SK-N-SH (cell line): ENCODE measurements around the gene CFAP65. TPM values are rescaled to one million over a fixed set of nuclear protein-coding genes. Genes with fewer than 3 reads are reported as not detected.
A peak's percentile ranks its signal among the peaks of the same experiment; 100 is the strongest.

Source experiments
- CTCF ChIA-PET: fragments of 300-600, 350-600 bp; formaldehyde crosslinking; extraction: SDS; loops from one replicate; lab custom pipeline; 2021; lab: Yijun Ruan, JAX
- POLR2A ChIA-PET: fragments of 350-600 bp; sonication (Branson Sonifier 250); formaldehyde crosslinking; extraction: SDS; loops from one replicate; lab custom pipeline; 2020; ENCODE audit warnings: antibody characterized with exemption, inconsistent platforms; lab: Yijun Ruan, JAX
- DNase-seq: peaks from one replicate; pipeline ENCODE4 v3.0.0; 2012
- H2AFZ ChIP-seq: fragments of 200-600 bp; sonication (generic); 2 replicates; pipeline ENCODE4 v1.8.1; 2016; ENCODE audit warnings: antibody characterized with exemption, mild to moderate bottlenecking, low read depth
- H3F3A ChIP-seq: fragments of 200-600 bp; sonication (generic); replicated peaks from 2 replicates; pipeline ENCODE3; 2016; ENCODE audit warnings: antibody characterized with exemption, mild to moderate bottlenecking; ENCODE audit not compliant: insufficient read depth
- H3K27ac ChIP-seq, 2 experiments: fragments of 200-500 bp in 1 of 2; fragments of 200-600 bp in 1 of 2; sonication (Bioruptor generic) in 1 of 2; sonication (generic), shearing (Covaris generic) in 1 of 2; 2 replicates each; pipeline versions ENCODE4 v1.5.1 to v1.6.1; 2014 to 2016; ENCODE audit warnings: low read depth in 2 of 2, inconsistent platforms in 1 of 2, low read length in 1 of 2, mild to moderate bottlenecking in 1 of 2, mixed read lengths in 1 of 2
- H3K27me3 ChIP-seq: fragments of 200-600 bp; sonication (generic), shearing (Covaris generic); 2 replicates; pipeline ENCODE4 v1.6.1; 2016; ENCODE audit warnings: mixed run types; ENCODE audit not compliant: insufficient read depth
- H3K36me3 ChIP-seq, 2 experiments: fragments of 200-500 bp in 1 of 2; fragments of 200-600 bp in 1 of 2; sonication (Bioruptor generic) in 1 of 2; sonication (generic) in 1 of 2; replicated peaks in 1 of 2; 2 replicates each; pipeline versions ENCODE3 to v1.5.1; 2014 to 2016; ENCODE audit warnings: low read length in 1 of 2, mild to moderate bottlenecking in 1 of 2; ENCODE audit not compliant: insufficient read depth in 2 of 2, control insufficient read depth in 1 of 2
- H3K4me1 ChIP-seq, 2 experiments: fragments of 200-500 bp in 1 of 2; fragments of 200-600 bp in 1 of 2; sonication (Bioruptor generic) in 1 of 2; sonication (generic), shearing (Covaris generic) in 1 of 2; 2 replicates each; pipeline versions ENCODE4 v1.5.1 to v1.6.1; 2014 to 2016; ENCODE audit warnings: low read depth in 1 of 2, low read length in 1 of 2, mixed run types in 1 of 2; ENCODE audit not compliant: insufficient read depth in 2 of 2, control insufficient read depth in 1 of 2
- H3K4me2 ChIP-seq: fragments of 200-600 bp; sonication (generic), shearing (Covaris generic); 2 replicates; pipeline ENCODE4 v1.6.1; 2017; ENCODE audit warnings: mixed run types
- H3K4me3 ChIP-seq, 2 experiments: fragments of 200-500 bp in 1 of 2; fragments of 200-600 bp in 1 of 2; sonication (Bioruptor generic) in 1 of 2; sonication (generic), shearing (Covaris generic) in 1 of 2; 2 replicates each; pipeline versions ENCODE4 v1.5.1 to v1.8.1; 2014 to 2016; ENCODE audit warnings: low read depth in 2 of 2, inconsistent platforms in 1 of 2, low read length in 1 of 2, mild to moderate bottlenecking in 1 of 2, mixed read lengths in 1 of 2, moderate library complexity in 1 of 2
- H3K79me2 ChIP-seq: fragments of 200-600 bp; sonication (generic); 2 replicates; pipeline ENCODE4 v1.8.1; 2017; ENCODE audit warnings: mild to moderate bottlenecking; ENCODE audit not compliant: insufficient read depth
- H3K9ac ChIP-seq: fragments of 200-600 bp; sonication (generic); 2 replicates; pipeline ENCODE4 v1.6.1; 2017; ENCODE audit warnings: mixed run types
- H3K9me2 ChIP-seq: fragments of 200-600 bp; sonication (generic); 2 replicates; pipeline ENCODE4 v1.6.1; 2017; ENCODE audit warnings: mixed run types
- H3K9me3 ChIP-seq: fragments of 200-600 bp; sonication (generic); 2 replicates; pipeline ENCODE4 v1.6.1; 2017; ENCODE audit warnings: mixed run types, mild to moderate bottlenecking, moderate library complexity
- H4K20me1 ChIP-seq: fragments of 200-600 bp; sonication (generic); 2 replicates; pipeline ENCODE4 v1.6.1; 2017; ENCODE audit warnings: mild to moderate bottlenecking, mixed run types; ENCODE audit not compliant: insufficient read depth
- CHD2 ChIP-seq: fragments of 150-350 bp; IDR thresholded peaks from 2 replicates; pipeline ENCODE4 v1.6.1; 2018; ENCODE audit warnings: low read length; ENCODE audit not compliant: partially characterized antibody
- EZH2phosphoT487 ChIP-seq: fragments of 200-600 bp; sonication (generic); IDR thresholded peaks from 2 replicates; pipeline ENCODE4 v1.6.1; 2017; ENCODE audit warnings: low read depth, mixed run types, mild to moderate bottlenecking, antibody characterized with exemption, moderate library complexity, borderline replicate concordance
- FOSL2 ChIP-seq: IDR thresholded peaks from 2 replicates; pipeline ENCODE4 v1.4.0; 2012; ENCODE audit warnings: low read depth, mild to moderate bottlenecking, moderate library complexity, borderline replicate concordance
- GABPA ChIP-seq: IDR thresholded peaks from 2 replicates; pipeline ENCODE4 v1.4.0; 2012; ENCODE audit warnings: low read depth, mild to moderate bottlenecking
- GATA2 ChIP-seq: sonication (generic); formaldehyde crosslinking; IDR thresholded peaks from 2 replicates; pipeline ENCODE4 v1.5.0; 2020; ENCODE audit warnings: mild to moderate bottlenecking, missing genetic modification reagents
- JUND ChIP-seq: IDR thresholded peaks from 2 replicates; pipeline ENCODE4 v1.4.0; 2012
- MXI1 ChIP-seq: IDR thresholded peaks from 2 replicates; pipeline ENCODE4 v1.6.1; 2012; ENCODE audit warnings: mild to moderate bottlenecking, low read depth, low read length, improper control_type of control experiment
- NRF1 ChIP-seq: IDR thresholded peaks from 2 replicates; pipeline ENCODE4 v1.6.1; 2012; ENCODE audit warnings: low read depth, mild to moderate bottlenecking, low read length
- PBX3 ChIP-seq: IDR thresholded peaks from 2 replicates; pipeline ENCODE4; 2012
- POLR2AphosphoS5 ChIP-seq: IDR thresholded peaks from 2 replicates; pipeline ENCODE4 v1.6.1; 2012; ENCODE audit warnings: low read depth, low read length
- RAD21 ChIP-seq: IDR thresholded peaks from 2 replicates; pipeline ENCODE4 v1.6.1; 2012; ENCODE audit warnings: mild to moderate bottlenecking, low read length
- SIN3A ChIP-seq: IDR thresholded peaks from 2 replicates; pipeline ENCODE4 v1.6.1; 2012; ENCODE audit warnings: low read depth, mild to moderate bottlenecking, low read length, moderate library complexity, borderline replicate concordance
- SMC3 ChIP-seq: IDR thresholded peaks from 2 replicates; pipeline ENCODE4 v1.6.1; 2012; ENCODE audit warnings: low read depth, low read length, improper control_type of control experiment
- TAF1 ChIP-seq: IDR thresholded peaks from 2 replicates; pipeline ENCODE4 v1.6.1; 2012; ENCODE audit warnings: low read depth, mild to moderate bottlenecking, low read length, moderate library complexity, borderline replicate concordance
- YY1 ChIP-seq: IDR thresholded peaks from 2 replicates; pipeline ENCODE4 v1.4.0; 2012; ENCODE audit warnings: low read depth, mild to moderate bottlenecking
- ZBTB33 ChIP-seq: IDR thresholded peaks from 2 replicates; pipeline ENCODE4 v1.4.0; 2012; ENCODE audit warnings: low read depth, borderline replicate concordance
- WGBS: methylation state at CpG from one replicate; pipeline ENCODE4 v1.1.6; 2017; ENCODE audit warnings: low lambda C conversion rate; 5-methylcytosine and 5-hydroxymethylcytosine counted together
- polyA plus RNA-seq, 3 experiments: library from polyadenylated mRNA; depleted of rRNA; stranded (reverse); fragments of >200 nt; gene quantifications; 2 replicates each; pipeline ENCODE4 v1.2.3, GENCODE V29; 2012
- TF ChIP-seq, protein P1 (sequence below): fragments of 200-600 bp; sonication (generic); IDR thresholded peaks from 2 replicates; pipeline ENCODE4 v1.6.1; 2017; ENCODE audit warnings: antibody characterized with exemption, mild to moderate bottlenecking, moderate library complexity
- TF ChIP-seq, protein P2 (sequence below): fragments of 150-350 bp; IDR thresholded peaks from 2 replicates; pipeline ENCODE4 v1.6.1; 2016; ENCODE audit warnings: mild to moderate bottlenecking, low read depth, low read length

CFAP65 gene
- polyA plus RNA-seq, 1 of the 3 experiments (the other 2 are of a cell fraction) = 0.95 TPM

DNA sequence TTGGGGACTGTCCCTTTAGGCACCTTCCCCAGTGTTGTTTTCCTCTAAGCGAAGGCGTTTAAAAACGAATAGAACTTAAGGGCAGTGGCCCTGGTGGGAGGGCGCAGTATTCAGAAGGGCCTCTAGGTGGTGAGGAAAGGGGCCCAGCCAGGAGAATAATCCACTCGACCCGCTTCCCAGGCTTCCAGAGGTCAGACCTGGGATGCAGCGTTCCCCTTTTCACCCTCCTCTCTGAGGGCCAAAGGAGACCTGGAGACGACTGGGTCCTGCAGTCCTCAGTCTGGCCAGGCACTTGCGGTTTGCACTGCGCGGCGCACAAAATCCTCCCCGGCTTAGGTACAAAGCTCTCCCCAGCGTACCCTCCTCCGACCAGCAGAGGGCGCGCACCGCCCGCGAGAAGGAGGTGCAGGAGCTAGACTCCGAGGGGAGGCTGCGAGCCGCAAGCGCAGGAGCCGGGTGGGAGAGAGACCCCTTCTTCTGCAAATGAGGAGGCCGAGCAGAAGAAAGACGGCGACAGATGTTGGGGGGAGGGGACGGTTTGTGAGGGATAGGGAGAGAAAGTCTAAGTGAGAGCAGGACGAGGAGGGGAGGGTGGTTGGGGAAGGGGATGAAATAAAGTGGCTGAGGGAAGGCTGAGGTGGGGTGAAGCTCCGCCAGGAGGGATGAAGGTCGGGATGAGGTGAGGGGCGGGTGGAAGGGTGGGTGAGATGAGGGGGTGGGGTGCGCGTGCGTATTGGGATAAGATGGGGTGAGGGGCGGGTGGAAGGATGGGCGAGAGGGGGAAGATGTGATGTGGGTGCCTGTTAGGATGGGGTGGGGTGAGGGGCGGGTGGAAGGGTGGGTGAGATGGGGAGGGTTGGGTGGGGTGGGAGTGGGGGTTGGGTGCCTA is 61.2 kb downstream of the CFAP65 start:
- H4K20me1 ChIP-seq = no peaks in the 10 kb centered on the region
- TF ChIP-seq TAF1 (no peak), NRF1 (0 out of 2 replicates have a peak, but pooled peaks have one; percentile 19), EZH2phosphoT487 (no peak), ZBTB33 (no peak), MXI1 (peak; percentile 23; the same call in 1 of the 2 replicates), CHD2 (peak; percentile 55), YY1 (no peak), GABPA (no peak), GATA2 (CRISPR knock-in tag) (no peak), PBX3 (no peak), SMC3 (peak; percentile 59), FOSL2 (no peak), JUND (no peak), POLR2AphosphoS5 (no peak), RAD21 (peak; percentile 80), SIN3A (no peak)
- TF ChIP-seq, protein P1, sequence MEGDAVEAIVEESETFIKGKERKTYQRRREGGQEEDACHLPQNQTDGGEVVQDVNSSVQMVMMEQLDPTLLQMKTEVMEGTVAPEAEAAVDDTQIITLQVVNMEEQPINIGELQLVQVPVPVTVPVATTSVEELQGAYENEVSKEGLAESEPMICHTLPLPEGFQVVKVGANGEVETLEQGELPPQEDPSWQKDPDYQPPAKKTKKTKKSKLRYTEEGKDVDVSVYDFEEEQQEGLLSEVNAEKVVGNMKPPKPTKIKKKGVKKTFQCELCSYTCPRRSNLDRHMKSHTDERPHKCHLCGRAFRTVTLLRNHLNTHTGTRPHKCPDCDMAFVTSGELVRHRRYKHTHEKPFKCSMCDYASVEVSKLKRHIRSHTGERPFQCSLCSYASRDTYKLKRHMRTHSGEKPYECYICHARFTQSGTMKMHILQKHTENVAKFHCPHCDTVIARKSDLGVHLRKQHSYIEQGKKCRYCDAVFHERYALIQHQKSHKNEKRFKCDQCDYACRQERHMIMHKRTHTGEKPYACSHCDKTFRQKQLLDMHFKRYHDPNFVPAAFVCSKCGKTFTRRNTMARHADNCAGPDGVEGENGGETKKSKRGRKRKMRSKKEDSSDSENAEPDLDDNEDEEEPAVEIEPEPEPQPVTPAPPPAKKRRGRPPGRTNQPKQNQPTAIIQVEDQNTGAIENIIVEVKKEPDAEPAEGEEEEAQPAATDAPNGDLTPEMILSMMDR = peak; percentile 98
- TF ChIP-seq, protein P2, sequence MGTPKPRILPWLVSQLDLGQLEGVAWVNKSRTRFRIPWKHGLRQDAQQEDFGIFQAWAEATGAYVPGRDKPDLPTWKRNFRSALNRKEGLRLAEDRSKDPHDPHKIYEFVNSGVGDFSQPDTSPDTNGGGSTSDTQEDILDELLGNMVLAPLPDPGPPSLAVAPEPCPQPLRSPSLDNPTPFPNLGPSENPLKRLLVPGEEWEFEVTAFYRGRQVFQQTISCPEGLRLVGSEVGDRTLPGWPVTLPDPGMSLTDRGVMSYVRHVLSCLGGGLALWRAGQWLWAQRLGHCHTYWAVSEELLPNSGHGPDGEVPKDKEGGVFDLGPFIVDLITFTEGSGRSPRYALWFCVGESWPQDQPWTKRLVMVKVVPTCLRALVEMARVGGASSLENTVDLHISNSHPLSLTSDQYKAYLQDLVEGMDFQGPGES = no peak
- peak; percentile 88 for DNase-seq
- H3K4me2 ChIP-seq = peak overlapping the region; percentile 85
- 25% methylated on average over 28 of the region's 39 CpGs for WGBS
- H3K36me3 ChIP-seq = no peaks in the 10 kb centered on the region
- H3K4me1 ChIP-seq = peaks cover 0 to 28% of the 10 kb centered on the region in 2 experiments; a peak in 1 of 4 replicates
- peak overlapping the region in 1 of 2 experiments; percentile 69; a peak in 2 of 4 replicates for H3K27ac ChIP-seq
- no peaks in the 10 kb centered on the region for H3F3A ChIP-seq
- ChIA-PET CTCF (interaction anchor here (0.6 to 12.4 kb wide), 87 partner anchors 8 to 373 kb away, joined by 3 to 208 read pairs (median 5); partner anchors contain the start of genes CDK5R2, CFAP65, CRYBA2 and DNAJB2), POLR2A (interaction anchor here (0.6 to 6.4 kb wide), 6 partner anchors 13 to 143 kb away, joined by 3 to 89 read pairs (median 4); no protein-coding TSS in a partner anchor)
- no peaks in the 10 kb centered on the region for H3K9me2 ChIP-seq
- H3K9ac ChIP-seq = no peak overlapping the region
- peaks cover 28% of the 10 kb centered on the region for H3K27me3 ChIP-seq
- no peaks in the 10 kb centered on the region for H3K79me2 ChIP-seq
- H2AFZ ChIP-seq = peak overlapping the region; percentile 85; the same call in 1 of the 2 replicates
- no peaks in the 10 kb centered on the region for H3K9me3 ChIP-seq
- H3K4me3 ChIP-seq = peak overlapping the region; percentile 45 to 75
